NCI-H2107 (cell line): ENCODE results near the gene BPI.
"Not testable (repeated sequence)": the region's sequence is repeated elsewhere in the genome, so short reads cannot be mapped to it uniquely, and the experiment has no call there.

Experiments used
- DNase-seq: peaks from one replicate; lab custom pipeline; 2025; lab: John Stamatoyannopoulos, UW

The BPI gene

GRCh38 chr20:38303908-38304379, at the start of gene BPI:
TSS of gene BPI (plus strand) at chr20:38304156. CDS start at chr20:38304224, 68 bp downstream.
- no peak for DNase-seq

GRCh38 chr20:38254621-38255020, 49.3 kb upstream of the BPI start:
- not testable (repeated sequence) for DNase-seq

- DNase-seq, result no peak
Observed at GRCh38 chr20:38255393-38255792, 48.6 kb upstream of the BPI start.

GRCh38 chr20:38256021-38256420, 47.9 kb upstream of the BPI start:
- DNase-seq, result no peak

- DNase-seq, result no peak
Observed at GRCh38 chr20:38256966-38257365, 47.0 kb upstream of the BPI start.

- no peak for DNase-seq
Observed at GRCh38 chr20:38258545-38259215, 45.3 kb upstream of the BPI start.

- no peak for DNase-seq
Observed at GRCh38 chr20:38260025-38260377, 44.0 kb upstream of the BPI start.

GRCh38 chr20:38260378-38261053, 43.4 kb upstream of the BPI start, which contains the start of gene KIAA1755:
TSS of gene KIAA1755 (minus strand) at chr20:38260735. CDS start at chr20:38260500, 235 bp downstream.
- no peak for DNase-seq

GRCh38 chr20:38261054-38261390, 42.9 kb upstream of the BPI start:
- DNase-seq, result no peak

- no peak for DNase-seq
Observed at GRCh38 chr20:38262931-38263330, 41.0 kb upstream of the BPI start.

- no peak for DNase-seq
Observed at GRCh38 chr20:38266426-38266825, 37.5 kb upstream of the BPI start.

GRCh38 chr20:38267296-38267695, 36.7 kb upstream of the BPI start:
- DNase-seq, result no peak

GRCh38 chr20:38267901-38268514, 35.9 kb upstream of the BPI start:
- DNase-seq, result no peak

GRCh38 chr20:38269040-38269439, 34.9 kb upstream of the BPI start:
- no peak for DNase-seq

GRCh38 chr20:38269715-38270114, 34.2 kb upstream of the BPI start:
- no peak for DNase-seq

- DNase-seq, result no peak
Observed at GRCh38 chr20:38270869-38271605, 32.9 kb upstream of the BPI start.

GRCh38 chr20:38271608-38272120, 32.3 kb upstream of the BPI start:
- no peak for DNase-seq

- DNase-seq, result no peak
Observed at GRCh38 chr20:38272398-38272797, 31.6 kb upstream of the BPI start.

GRCh38 chr20:38272961-38273360, 31.0 kb upstream of the BPI start:
- DNase-seq, result no peak

- no peak for DNase-seq
Observed at GRCh38 chr20:38275815-38276550, 28.0 kb upstream of the BPI start.

GRCh38 chr20:38277285-38277684, 26.7 kb upstream of the BPI start:
- no peak for DNase-seq

- no peak for DNase-seq
Observed at GRCh38 chr20:38277691-38278090, 26.3 kb upstream of the BPI start.
